Activated CD8-positive, alpha-beta memory T cell treated with anti-CD3 and anti-CD28 coated beads, Interleukin-2, amount 50 U/mL, for 48 hours (primary cell): ENCODE data around the gene NDRG2.
"Not testable (repeated sequence)": the region's sequence is repeated elsewhere in the genome, so short reads cannot be mapped to it uniquely, and the experiment has no call there.

Source experiments
- DNase-seq: peaks from one replicate; pipeline ENCODE4 v3.0.0-alpha.2; 2020

The NDRG2 gene

GRCh38 chr14:21003788-21004346, 21.0 kb downstream of the NDRG2 start:
- DNase-seq: no peak

GRCh38 chr14:21001218-21001617, 23.6 kb downstream of the NDRG2 start:
- no peak for DNase-seq

- no peak for DNase-seq
These were observed 25.3 kb downstream of the NDRG2 start for GRCh38 chr14:20999591-20999990.

DNA sequence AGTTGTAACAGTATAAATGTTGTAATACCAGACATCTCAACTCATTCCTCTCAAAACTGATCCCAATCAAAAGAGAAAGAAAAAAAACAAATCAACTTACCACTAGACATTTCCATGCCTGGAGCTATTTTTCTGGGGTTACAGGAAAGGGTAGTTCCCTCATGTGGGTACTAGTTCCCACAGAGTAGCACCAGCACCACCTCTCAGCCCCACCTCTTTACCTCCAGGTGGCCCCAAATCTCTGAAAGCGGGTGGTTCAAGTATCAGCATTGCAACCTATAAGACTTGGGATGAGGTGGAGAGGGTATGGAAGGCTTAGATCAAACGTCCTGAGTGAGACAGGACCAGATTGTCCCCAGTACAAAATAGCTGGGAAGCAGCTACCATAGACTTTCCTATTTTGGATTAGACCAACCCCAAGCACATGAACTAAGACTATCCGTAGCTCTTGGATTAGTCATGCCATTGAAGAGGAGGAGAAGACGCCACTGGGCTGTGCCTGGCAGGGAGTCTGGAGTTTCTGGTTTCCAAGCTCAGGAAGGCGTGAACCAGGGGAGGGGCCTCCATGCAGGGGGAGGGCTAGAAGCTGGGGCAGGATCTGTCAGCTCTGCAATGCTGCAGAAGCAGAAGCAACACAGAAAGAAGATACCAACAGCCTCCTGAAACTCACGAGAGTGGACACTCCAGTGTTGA, 26.0 kb downstream of the NDRG2 start, which contains the start of gene SLC39A2:
Gene SLC39A2 (plus strand): TSS at position 620 of the 693 bp plus-strand sequence. CDS start 154 bp downstream, outside the sequence.
- no peak for DNase-seq

DNA sequence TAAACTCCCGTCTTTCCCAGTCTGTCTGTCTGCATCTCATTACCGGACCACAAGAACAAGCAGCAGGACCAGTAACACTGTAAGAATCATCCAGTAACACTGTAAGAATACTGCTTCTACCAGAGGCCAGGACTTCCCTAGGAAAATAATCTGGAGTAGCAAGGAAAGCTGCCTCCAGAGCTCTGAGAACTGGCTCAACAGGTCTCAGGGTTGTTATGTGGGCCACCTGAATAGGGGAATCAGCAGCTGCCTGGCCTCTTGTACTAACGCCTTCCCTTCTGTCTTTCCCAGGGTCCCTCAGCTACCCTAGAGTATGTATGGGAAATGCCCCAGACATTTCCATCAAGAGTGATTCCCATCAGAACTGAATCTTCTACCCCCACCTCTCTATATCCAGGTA, 26.7 kb downstream of the NDRG2 start:
- DNase-seq: no peak

DNA sequence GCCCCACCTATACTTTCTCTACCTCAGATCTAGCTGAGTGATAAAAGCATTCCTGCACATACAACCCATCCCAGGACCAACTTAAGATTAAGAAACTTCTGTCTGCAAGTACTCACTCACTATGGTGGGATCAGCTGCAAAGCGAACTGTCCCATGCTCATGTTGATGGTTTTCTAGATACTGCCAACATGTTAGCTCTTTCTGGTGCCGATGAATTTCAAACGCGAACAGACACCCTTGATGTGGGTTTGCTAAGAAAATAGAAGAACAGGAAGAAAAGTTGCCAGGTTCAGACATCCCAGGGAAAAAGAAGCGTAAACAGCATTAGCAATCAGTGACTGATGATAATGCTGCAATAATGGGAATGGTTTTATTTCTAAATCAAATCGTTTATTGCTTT, 27.3 kb downstream of the NDRG2 start:
- DNase-seq: no peak

DNA sequence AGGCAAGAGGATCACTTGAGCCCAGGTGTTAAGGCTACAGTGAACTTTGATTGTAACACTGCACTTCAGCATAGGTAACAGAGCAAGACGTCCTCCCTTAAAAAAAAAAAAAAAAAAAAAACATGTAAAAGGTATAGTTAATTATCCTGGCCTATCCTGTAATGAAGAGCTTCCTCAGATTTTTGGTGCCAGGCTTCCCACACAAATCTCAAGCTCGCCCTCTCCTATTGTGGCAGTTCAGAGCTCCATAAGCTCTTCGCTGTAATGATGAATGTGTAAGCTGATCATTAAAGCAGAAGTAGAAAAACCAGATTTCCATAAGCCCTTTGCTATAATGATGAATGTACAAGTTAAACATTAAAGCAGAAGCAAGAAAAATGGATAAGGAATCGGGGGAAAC, 27.7 kb downstream of the NDRG2 start:
- no peak for DNase-seq

- no peak for DNase-seq
These were observed 28.3 kb downstream of the NDRG2 start for GRCh38 chr14:20996521-20996920.

DNA sequence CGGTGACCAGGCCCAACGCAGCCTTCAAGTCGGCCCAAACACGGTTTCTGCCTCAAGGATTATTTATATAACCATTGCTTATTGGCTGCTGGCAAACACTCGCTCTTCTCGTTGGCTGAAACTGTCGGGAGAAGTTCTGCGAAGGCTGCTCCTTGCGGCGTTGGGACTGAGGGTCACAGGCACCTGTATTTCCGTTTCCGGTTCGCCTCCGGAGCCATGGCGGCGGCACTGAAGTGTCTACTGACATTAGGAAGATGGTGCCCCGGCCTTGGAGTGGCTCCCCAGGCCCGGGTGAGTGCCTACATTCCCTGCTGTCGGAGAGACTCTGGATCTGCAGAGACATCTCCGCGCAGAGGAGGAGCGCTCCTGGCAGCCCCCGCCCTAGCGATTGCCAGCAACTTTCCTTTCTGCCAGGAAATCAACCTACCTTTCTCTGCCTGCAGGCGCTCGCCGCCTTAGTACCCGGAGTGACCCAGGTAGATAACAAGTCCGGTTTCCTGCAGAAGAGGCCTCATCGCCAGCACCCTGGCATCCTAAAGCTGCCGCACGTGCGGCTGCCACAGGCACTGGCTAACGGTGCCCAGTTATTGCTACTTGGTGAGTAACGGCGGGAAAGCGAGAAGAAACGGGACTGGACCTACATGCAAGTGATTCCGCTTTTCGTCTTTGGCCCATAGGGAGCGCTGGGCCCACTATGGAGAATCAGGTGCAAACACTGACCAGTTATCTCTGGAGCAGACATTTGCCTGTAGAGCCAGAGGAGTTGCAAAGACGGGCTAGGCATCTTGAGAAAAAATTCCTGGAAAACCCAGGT, 34.9 kb downstream of the NDRG2 start, which contains the start of gene METTL17:
Gene METTL17 (plus strand): TSS at position 194 of the 814 bp plus-strand sequence. CDS start 23 bp downstream, at position 217.
- DNase-seq: peak; percentile 90

DNA sequence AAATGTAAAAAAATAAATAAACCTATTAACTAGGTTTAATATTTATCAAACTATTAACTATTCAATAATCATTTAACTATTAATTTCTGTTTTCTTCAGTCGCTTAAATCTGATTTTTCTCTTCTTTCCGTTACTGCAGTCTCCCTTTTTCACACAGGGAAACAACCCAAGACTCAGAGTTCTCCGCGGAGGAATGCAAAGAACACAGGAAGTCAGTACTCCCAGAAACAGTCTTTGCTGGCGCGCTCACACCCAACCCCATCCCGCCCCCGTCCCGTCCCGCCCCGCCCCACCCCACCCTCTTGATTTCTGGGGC, 35.4 kb downstream of the NDRG2 start:
- DNase-seq: no peak

- DNase-seq: no peak
These were observed 36.0 kb downstream of the NDRG2 start for GRCh38 chr14:20988717-20989470.

GRCh38 chr14:20986811-20987210, 38.0 kb downstream of the NDRG2 start:
- DNase-seq: no peak

DNA sequence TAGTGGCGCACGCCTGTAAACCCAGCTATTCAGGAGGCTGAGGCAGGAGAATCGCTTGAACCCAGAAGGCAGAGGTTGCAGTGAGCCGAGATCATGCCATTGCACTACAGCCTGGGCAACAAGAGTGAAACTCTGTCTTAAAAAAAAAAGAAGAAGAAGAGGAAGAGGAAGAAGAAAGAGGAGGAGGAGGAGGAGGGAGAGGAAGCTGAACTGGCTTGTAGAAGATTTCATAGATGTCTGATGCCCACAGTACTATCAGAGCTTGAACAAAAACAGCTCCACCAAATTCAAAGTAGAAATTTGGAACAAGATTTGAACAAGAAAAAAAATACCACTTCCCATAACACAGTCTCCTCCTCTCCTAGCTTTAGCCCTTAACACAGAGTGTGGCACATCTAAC, 39.2 kb downstream of the NDRG2 start:
- not testable (repeated sequence) for DNase-seq

DNA sequence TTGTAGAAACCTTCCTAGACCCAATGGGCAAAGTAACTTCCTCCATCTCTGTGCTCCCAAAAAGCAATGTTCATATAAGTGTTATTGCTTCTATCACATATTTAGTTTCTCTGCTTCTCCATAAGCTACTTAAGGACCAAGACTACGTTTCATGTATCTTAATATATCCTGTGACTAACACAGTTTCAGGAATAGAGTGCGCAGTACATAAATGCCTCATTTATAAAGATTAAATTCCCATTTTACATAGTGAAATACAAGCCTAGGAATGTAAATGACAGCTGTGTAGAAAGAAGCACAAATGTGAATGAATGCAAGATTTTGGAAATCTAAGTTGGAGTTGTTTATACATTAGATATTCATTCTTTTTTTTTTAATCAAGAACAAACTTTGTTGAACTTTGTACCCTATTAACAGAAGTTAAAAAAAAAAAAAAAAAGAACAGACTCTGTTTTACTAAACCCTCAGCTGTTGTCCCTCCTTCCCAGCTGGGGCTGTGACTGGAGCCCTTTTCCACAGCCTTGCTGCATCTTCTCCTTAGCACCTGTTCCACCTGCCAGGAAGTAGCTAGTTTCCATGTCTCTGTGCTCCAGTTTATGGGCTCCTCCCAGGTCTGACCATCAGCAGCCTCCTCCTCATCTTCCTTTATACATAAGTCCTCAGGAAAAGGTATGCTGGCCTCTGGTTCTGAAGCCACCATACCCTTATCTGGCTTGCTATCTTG, 42.1 kb downstream of the NDRG2 start:
- DNase-seq: no peak

DNA sequence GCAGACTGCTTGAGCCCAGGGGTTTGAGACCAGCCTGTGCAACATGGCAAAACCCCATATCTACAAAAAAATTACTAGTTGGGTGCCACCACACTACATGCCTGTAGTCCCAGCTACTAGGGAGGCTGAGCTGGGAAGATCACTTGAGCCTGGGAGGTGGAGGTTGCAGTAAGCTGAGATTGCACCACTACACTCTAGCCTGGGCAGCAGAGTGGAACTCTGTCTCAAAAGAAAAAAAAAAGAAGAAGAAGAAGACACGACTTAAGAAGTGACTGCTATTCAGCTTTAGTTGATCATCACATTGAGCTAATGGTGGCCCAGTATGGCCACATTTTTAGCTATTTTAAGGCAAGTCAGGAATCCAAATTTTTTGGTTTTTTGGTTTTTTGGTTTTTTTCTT, 44.0 kb downstream of the NDRG2 start:
- DNase-seq: no peak

GRCh38 chr14:20978687-20979086, 46.2 kb downstream of the NDRG2 start:
- DNase-seq: no peak

DNA sequence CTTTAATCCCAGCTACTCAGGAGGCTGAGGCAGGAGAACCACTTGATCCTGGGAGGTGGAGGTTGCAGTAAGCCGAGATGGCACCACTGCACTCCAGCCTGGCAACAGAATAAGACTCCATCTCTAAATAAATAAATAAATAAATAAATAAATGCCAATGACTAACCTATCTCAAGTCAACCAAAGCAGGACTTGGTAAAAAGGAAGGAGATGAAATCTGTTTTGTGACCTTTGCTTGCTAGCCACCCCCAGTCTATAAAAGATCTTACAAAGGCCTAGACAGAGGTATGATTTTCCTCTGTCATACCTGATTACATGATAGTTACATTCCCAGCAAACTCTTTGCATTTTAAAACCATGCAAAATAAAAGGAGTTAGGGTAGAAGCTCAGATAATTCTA, 48.6 kb downstream of the NDRG2 start:
- DNase-seq: no peak

DNA sequence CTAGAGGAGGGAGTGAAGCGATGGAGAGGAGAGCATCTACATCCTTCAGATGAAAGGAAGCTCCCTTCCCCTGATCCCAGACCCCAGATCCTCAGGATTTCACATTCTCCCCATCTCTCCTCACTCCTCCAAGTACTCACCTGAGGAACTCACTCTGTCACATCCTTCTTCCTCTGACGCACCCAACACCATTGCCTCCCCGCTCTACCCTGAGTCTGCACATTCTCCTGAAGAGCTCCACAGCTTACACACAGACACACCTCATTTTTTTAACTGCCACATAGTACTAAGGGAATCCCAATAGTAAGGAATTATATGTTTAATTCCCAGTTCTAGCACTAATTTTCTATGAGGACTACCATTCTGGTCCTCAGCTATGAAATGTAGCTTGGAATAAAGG, 51.4 kb downstream of the NDRG2 start:
- no peak for DNase-seq

GRCh38 chr14:20971705-20972021, 53.2 kb downstream of the NDRG2 start:
- no peak for DNase-seq

- DNase-seq: peak; percentile 93
These were observed 53.7 kb downstream of the NDRG2 start for GRCh38 chr14:20970983-20971704.

GRCh38 chr14:20970647-20970982, 54.2 kb downstream of the NDRG2 start:
- DNase-seq: no peak

DNA sequence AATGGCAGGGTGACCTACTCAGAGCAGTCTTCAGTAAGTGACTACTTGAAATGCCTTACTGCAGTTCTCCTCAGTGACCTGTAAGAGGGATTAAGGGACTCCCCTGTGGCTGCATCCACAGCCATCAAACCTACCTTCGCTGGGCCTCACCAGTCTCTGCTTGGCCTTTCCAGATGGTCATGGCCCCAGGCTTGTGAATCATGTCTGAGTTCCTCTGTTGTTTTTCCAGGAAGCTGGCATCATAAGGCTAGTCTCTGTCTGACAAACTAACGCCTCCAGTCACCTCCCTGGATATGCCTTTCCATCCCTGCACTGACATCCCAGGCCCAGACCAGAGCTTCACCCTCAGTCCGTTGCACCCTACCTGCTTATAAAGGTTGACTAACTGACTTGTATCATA, 55.5 kb downstream of the NDRG2 start:
- DNase-seq: no peak
